ENCODE results near the gene BCHE. TPM values are rescaled to one million over a fixed set of nuclear protein-coding genes. Genes with fewer than 3 reads are reported as not detected.

The BCHE gene
- polyA plus RNA-seq, 3 donors, result not detected

DNA sequence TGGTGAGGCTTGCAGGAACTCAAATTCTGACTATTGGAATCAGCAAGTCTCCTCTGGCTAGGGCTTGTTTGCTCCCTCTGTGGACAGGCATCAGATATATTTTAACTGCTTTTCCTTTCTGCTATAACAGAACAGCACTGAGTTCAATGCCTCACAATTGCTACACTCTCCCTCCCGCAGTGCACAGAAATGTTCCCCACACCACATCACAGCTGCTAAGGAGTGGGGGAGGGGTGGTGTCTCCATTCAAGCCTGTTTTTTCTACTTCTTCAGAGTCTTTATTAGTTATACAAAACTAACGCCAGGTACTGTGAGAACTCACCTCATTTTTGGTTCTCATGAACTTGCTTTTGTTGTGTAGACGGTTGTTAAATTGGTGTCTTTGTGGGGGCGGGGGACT lies 68.5 kb downstream of the BCHE start:
- no peaks in the 10 kb centered on the region for H3K36me3 Mint-ChIP-seq
- TF ChIP-seq, protein P1, sequence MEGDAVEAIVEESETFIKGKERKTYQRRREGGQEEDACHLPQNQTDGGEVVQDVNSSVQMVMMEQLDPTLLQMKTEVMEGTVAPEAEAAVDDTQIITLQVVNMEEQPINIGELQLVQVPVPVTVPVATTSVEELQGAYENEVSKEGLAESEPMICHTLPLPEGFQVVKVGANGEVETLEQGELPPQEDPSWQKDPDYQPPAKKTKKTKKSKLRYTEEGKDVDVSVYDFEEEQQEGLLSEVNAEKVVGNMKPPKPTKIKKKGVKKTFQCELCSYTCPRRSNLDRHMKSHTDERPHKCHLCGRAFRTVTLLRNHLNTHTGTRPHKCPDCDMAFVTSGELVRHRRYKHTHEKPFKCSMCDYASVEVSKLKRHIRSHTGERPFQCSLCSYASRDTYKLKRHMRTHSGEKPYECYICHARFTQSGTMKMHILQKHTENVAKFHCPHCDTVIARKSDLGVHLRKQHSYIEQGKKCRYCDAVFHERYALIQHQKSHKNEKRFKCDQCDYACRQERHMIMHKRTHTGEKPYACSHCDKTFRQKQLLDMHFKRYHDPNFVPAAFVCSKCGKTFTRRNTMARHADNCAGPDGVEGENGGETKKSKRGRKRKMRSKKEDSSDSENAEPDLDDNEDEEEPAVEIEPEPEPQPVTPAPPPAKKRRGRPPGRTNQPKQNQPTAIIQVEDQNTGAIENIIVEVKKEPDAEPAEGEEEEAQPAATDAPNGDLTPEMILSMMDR (IDR thresholded peaks at IDR 0.05), result no peak
- Histone ChIP-seq H3K4me1 (ENCODE audit: control insufficient read depth in 1 of 2, insufficient read depth in 2 of 2, low read length in 2 of 2) (no peaks in the 10 kb centered on the region), H3K4me2 (replicated peaks; ENCODE audit: extremely low read depth, low read length, poor library complexity, severe bottlenecking) (no peak overlapping the region), H2AFZ (ENCODE audit: insufficient read depth, low read depth, low read length, poor library complexity, severe bottlenecking) (no peak overlapping the region), H3K27me3 (ENCODE audit: control insufficient read depth in 2 of 2, insufficient read depth in 2 of 2, low read length in 2 of 2) (no peaks in the 10 kb centered on the region), H3K36me3 (replicated peaks in 1 of 2; ENCODE audit: control insufficient read depth in 1 of 2, insufficient read depth in 2 of 2, low read length in 2 of 2) (no peaks in the 10 kb centered on the region), H3K4me3 (replicated peaks in 1 of 3; ENCODE audit: low read depth in 2 of 3, low read length in 3 of 3) (no peak overlapping the region), H3K27ac (ENCODE audit: low read depth in 1 of 2, low read length in 2 of 2) (no peak overlapping the region), H3K9ac (ENCODE audit: insufficient read depth, low read length, poor library complexity, severe bottlenecking) (no peak overlapping the region), H4K20me1 (ENCODE audit: insufficient read depth, low read length) (no peaks in the 10 kb centered on the region), H3K9me3 (replicated peaks in 1 of 2; ENCODE audit: control insufficient read depth in 1 of 2, insufficient read depth in 1 of 2, low read length in 2 of 2) (peaks cover 10 to 19% of the 10 kb centered on the region in 2 donors), H3K79me2 (ENCODE audit: insufficient read depth, low read length) (no peaks in the 10 kb centered on the region)
- no peak overlapping the region for H3K27ac Mint-ChIP-seq
- DNase-seq, result no peak
- H3K4me3 Mint-ChIP-seq, result no peak overlapping the region
- no CpG with 5 or more reads among the region's 4 CpGs for WGBS (ENCODE audit: insufficient coverage)
- H3K27me3 Mint-ChIP-seq (ENCODE audit: low read depth in 3 of 3), result no peaks in the 10 kb centered on the region
- peaks cover 2 to 11% (median 6%) of the 10 kb centered on the region in 7 donors for H3K9me3 Mint-ChIP-seq
- H3K4me1 Mint-ChIP-seq, result no peaks in the 10 kb centered on the region
- intact Hi-C loops (cut with micrococcal nuclease), result no loop called here

DNA sequence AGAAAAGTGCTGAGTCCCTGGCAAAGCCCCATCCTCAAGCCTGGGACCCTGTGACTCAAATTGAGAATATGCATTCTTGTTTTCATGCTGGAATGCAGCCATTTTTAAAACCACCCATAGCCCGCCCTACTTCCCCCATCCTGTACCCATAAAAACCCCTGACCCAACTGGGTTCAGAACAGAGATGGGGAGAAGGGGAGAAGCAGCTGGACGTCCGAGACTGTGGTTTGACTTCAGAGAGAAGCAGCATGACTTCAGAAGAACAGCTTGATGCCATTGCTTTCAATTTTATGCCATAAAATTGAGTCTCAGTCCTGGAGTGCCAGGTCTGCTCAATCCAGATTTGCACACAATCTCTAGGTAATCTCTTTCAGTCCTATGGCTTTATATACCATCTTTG lies 78.2 kb downstream of the BCHE start:
- no peak overlapping the region for H3K9ac ChIP-seq (ENCODE audit: insufficient read depth, low read length, poor library complexity, severe bottlenecking)
- H3K79me2 ChIP-seq (ENCODE audit: insufficient read depth, low read length), result no peaks in the 10 kb centered on the region
- Mint-ChIP-seq H3K36me3 (no peaks in the 10 kb centered on the region), H3K27ac (no peak overlapping the region), H3K4me1 (no peaks in the 10 kb centered on the region), H3K9me3 (peaks cover 0 to 5% (median 0%) of the 10 kb centered on the region in 7 donors), H3K4me3 (no peak overlapping the region), H3K27me3 (ENCODE audit: low read depth in 3 of 3) (peaks cover 0 to 1% (median 0%) of the 10 kb centered on the region in 3 donors)
- H3K4me3 ChIP-seq (replicated peaks in 1 of 3; ENCODE audit: low read depth in 2 of 3, low read length in 3 of 3), result no peak overlapping the region
- H3K36me3 ChIP-seq (replicated peaks in 1 of 2; ENCODE audit: control insufficient read depth in 1 of 2, insufficient read depth in 2 of 2, low read length in 2 of 2), result no peaks in the 10 kb centered on the region
- no peak for DNase-seq
- H3K27ac ChIP-seq (ENCODE audit: low read depth in 1 of 2, low read length in 2 of 2), result no peak overlapping the region
- intact Hi-C loops (cut with micrococcal nuclease), result no loop called here
- H4K20me1 ChIP-seq (ENCODE audit: insufficient read depth, low read length), result no peaks in the 10 kb centered on the region
- H3K4me2 ChIP-seq (replicated peaks; ENCODE audit: extremely low read depth, low read length, poor library complexity, severe bottlenecking), result no peak overlapping the region
- TF ChIP-seq, protein P1 (IDR thresholded peaks at IDR 0.05), result no peak
- H3K9me3 ChIP-seq (replicated peaks in 1 of 2; ENCODE audit: control insufficient read depth in 1 of 2, insufficient read depth in 1 of 2, low read length in 2 of 2), result no peaks in the 10 kb centered on the region
- H2AFZ ChIP-seq (ENCODE audit: insufficient read depth, low read depth, low read length, poor library complexity, severe bottlenecking), result no peak overlapping the region
- no peaks in the 10 kb centered on the region for H3K4me1 ChIP-seq (ENCODE audit: control insufficient read depth in 1 of 2, insufficient read depth in 2 of 2, low read length in 2 of 2)
- H3K27me3 ChIP-seq (ENCODE audit: control insufficient read depth in 2 of 2, insufficient read depth in 2 of 2, low read length in 2 of 2), result no peaks in the 10 kb centered on the region
- WGBS (ENCODE audit: insufficient coverage), result 60% methylated on average over 1 of the region's 3 CpGs

Data from CD14-positive monocyte (primary cell).